Lower leg skin (tissue), 4 donors: ENCODE data around the gene RNU7-1. TPM values are rescaled to one million over a fixed set of nuclear protein-coding genes. Genes with fewer than 3 reads are reported as not detected.

Source experiments
- DNase-seq, 2 donors: peaks; one replicate each; pipeline ENCODE4 v3.0.0-alpha.2; 2019; ENCODE audit warnings: low spot score in 2 of 2
- H3K4me3 ChIP-seq: fragments of 200-600 bp; sonication (generic); 2 replicates; pipeline ENCODE4 v1.5.1; 2017; ENCODE audit warnings: mild to moderate bottlenecking, low read depth; ENCODE audit not compliant: poor library complexity, severe bottlenecking
- POLR2A ChIP-seq, 2 donors: fragments of 450-650 bp; IDR thresholded peaks; one replicate each; pipeline ENCODE4 v1.6.1; 2016 to 2017; ENCODE audit warnings: antibody characterized with exemption in 2 of 2, mild to moderate bottlenecking in 1 of 2, moderate library complexity in 1 of 2
- WGBS, 2 donors: methylation state at CpG; one replicate each; pipeline ENCODE4 v1.1.5; 2018; 5-methylcytosine and 5-hydroxymethylcytosine counted together
- intact Hi-C: fragments of 100-400 bp; cut with DNase I; formaldehyde crosslinking; loops from one replicate; pipeline ENCODE4 v1.15.0; 2023; ENCODE audit warnings: low total_unique reads
- total RNA-seq, 4 donors: library from RNA; depleted of rRNA; stranded (reverse); fragments of >200 nt; gene quantifications; one replicate each; pipeline ENCODE4 v1.1.0, GENCODE V29; 2016
- TF ChIP-seq, protein P1 (sequence below), 3 donors: fragments of 450-650 bp; IDR thresholded peaks; one replicate each; pipeline ENCODE4 v1.5.1; 2016; ENCODE audit warnings: antibody characterized with exemption in 3 of 3, mild to moderate bottlenecking in 3 of 3, moderate library complexity in 2 of 3

The RNU7-1 gene
- total RNA-seq, 4 donors from 2014 or later, result not detected

GRCh38 chr12:6909421-6910145 lies 34.0 kb upstream of the RNU7-1 start:
- 79 to 88% methylated on average over 4 of the region's 4 CpGs for WGBS, 2 donors
- no peak for TF ChIP-seq POLR2A (IDR thresholded peaks at IDR 0.05)
- TF ChIP-seq, protein P1, sequence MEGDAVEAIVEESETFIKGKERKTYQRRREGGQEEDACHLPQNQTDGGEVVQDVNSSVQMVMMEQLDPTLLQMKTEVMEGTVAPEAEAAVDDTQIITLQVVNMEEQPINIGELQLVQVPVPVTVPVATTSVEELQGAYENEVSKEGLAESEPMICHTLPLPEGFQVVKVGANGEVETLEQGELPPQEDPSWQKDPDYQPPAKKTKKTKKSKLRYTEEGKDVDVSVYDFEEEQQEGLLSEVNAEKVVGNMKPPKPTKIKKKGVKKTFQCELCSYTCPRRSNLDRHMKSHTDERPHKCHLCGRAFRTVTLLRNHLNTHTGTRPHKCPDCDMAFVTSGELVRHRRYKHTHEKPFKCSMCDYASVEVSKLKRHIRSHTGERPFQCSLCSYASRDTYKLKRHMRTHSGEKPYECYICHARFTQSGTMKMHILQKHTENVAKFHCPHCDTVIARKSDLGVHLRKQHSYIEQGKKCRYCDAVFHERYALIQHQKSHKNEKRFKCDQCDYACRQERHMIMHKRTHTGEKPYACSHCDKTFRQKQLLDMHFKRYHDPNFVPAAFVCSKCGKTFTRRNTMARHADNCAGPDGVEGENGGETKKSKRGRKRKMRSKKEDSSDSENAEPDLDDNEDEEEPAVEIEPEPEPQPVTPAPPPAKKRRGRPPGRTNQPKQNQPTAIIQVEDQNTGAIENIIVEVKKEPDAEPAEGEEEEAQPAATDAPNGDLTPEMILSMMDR (IDR thresholded peaks at IDR 0.05), result no peak
- intact Hi-C loops, result no loop called here
- no peak overlapping the region for H3K4me3 ChIP-seq
- DNase-seq, result no peak

- 91 to 95% methylated on average over 15 of the region's 15 CpGs for WGBS, 2 donors
- no peak for TF ChIP-seq POLR2A (IDR thresholded peaks at IDR 0.05)
- TF ChIP-seq, protein P1 (IDR thresholded peaks at IDR 0.05), result no peak
- H3K4me3 ChIP-seq, result no peak overlapping the region
- intact Hi-C loops, result no loop called here
- no peak for DNase-seq
Observed at GRCh38 chr12:6912164-6912935, 31.3 kb upstream of the RNU7-1 start.

- H3K4me3 ChIP-seq, result peak within 1 kb of the TSS; percentile 53
- TF ChIP-seq, protein P1 (IDR thresholded peaks at IDR 0.05), result no peak
- TF ChIP-seq POLR2A (IDR thresholded peaks at IDR 0.05), result no peak
- intact Hi-C loops, result no loop called here
- 0% methylated on average over 46 to 63 of the region's 68 CpGs for WGBS, 2 donors
- peak; percentile 71 to 97 for DNase-seq
Observed at GRCh38 chr12:6914246-6914946, 29.2 kb upstream of the RNU7-1 start, which contains the start of gene ENO2. ENO2 (plus strand) TSS chr12:6914580; CDS start chr12:6915833, 1,253 bp downstream.

GRCh38 chr12:6914947-6915788 lies 28.4 kb upstream of the RNU7-1 start:
- TF ChIP-seq, protein P1 (IDR thresholded peaks at IDR 0.05), result no peak
- no peak for TF ChIP-seq POLR2A (IDR thresholded peaks at IDR 0.05)
- intact Hi-C loops, result no loop called here
- peak overlapping the region; percentile 53 for H3K4me3 ChIP-seq
- WGBS, 2 donors, result 10 to 14% methylated on average over 29 of the region's 29 CpGs
- no peak for DNase-seq

DNA sequence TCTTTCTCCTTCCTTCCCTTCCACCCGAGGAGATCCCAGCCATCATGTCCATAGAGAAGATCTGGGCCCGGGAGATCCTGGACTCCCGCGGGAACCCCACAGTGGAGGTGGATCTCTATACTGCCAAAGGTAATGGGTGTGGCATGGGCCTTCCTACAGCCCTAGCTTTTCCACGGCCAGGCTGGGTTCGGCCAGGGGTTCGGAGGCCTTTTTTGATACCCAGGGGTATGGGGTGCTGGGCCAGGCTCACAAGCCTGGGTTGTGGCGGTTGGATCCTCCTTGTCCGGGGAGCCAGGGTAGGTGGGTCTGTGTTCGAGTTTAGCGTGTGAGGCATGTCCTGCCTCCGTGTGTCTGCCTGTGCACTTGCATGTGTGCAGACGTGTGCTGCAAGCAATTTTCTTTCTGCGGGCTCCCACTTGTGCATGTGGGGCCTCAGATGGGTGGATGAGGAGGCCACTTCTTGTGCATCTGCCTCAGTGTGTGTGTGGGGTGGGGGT lies 27.8 kb upstream of the RNU7-1 start:
- WGBS, 2 donors, result 70 to 73% methylated on average over 14 of the region's 14 CpGs
- DNase-seq, result no peak
- TF ChIP-seq, protein P1 (IDR thresholded peaks at IDR 0.05), result no peak
- no peak for TF ChIP-seq POLR2A (IDR thresholded peaks at IDR 0.05)
- intact Hi-C loops, result no loop called here
- no peak overlapping the region for H3K4me3 ChIP-seq
